IPS DF 6.9 (cell line): ENCODE data around the gene MAPK10.

Experiments used
- DNase-seq: peaks from one replicate; pipeline ENCODE4 v3.0.0-alpha.2; 2013; ENCODE audit warnings: low read depth, low spot score
- H3K27ac ChIP-seq: one replicate; pipeline ENCODE4 v1.5.1; 2013; ENCODE audit warnings: low read length, control low read depth
- H3K27me3 ChIP-seq: 2 replicates; pipeline ENCODE4 v1.6.1; 2013; ENCODE audit warnings: mild to moderate bottlenecking, low read length; ENCODE audit not compliant: control insufficient read depth, insufficient read depth
- H3K36me3 ChIP-seq: 2 replicates; pipeline ENCODE4 v1.6.1; 2013; ENCODE audit warnings: low read length; ENCODE audit not compliant: control insufficient read depth, insufficient read depth
- H3K4me1 ChIP-seq: 2 replicates; pipeline ENCODE4 v1.6.1; 2013; ENCODE audit warnings: low read length; ENCODE audit not compliant: control insufficient read depth, insufficient read depth
- H3K4me3 ChIP-seq: 2 replicates; pipeline ENCODE4 v1.5.1; 2013; ENCODE audit warnings: mild to moderate bottlenecking, low read length
- H3K9me3 ChIP-seq: 2 replicates; pipeline ENCODE4 v1.6.1; 2013; ENCODE audit warnings: low read length, inconsistent platforms; ENCODE audit not compliant: control insufficient read depth, insufficient read depth
- WGBS: extraction: QIAGEN DNeasy Blood & Tissue Kit; methylation state at CpG from one replicate; pipeline ENCODE4 v1.1.7; 2013; ENCODE audit warnings: mixed read lengths, missing lambda C conversion rate; ENCODE audit not compliant: insufficient read length, insufficient coverage; 5-methylcytosine and 5-hydroxymethylcytosine counted together

The MAPK10 gene

DNA sequence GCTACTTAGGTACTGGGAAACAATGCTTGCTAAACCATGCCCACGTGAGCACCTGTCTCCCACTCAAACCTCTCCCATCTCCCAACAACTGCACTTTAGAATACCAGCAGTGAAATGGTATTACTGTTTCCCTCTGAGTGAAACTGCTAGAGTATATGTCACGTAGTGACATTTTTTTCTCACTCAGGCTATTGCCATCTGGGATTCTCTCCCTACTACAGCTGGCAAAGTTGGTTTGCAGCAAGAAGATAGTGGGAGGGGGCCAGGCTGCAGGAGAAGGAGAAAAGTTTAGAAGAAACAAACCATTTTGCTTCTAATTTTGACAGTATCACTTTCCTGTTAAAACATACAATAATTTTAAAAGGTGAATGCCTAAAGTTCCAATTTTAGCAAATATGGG is 358.3 kb downstream of the MAPK10 start:
- H3K27me3 ChIP-seq = no peaks in the 10 kb centered on the region
- no peak for DNase-seq
- H3K4me1 ChIP-seq = no peaks in the 10 kb centered on the region
- no peaks in the 10 kb centered on the region for H3K9me3 ChIP-seq
- no peak overlapping the region for H3K27ac ChIP-seq
- no peaks in the 10 kb centered on the region for H3K36me3 ChIP-seq
- no peak overlapping the region for H3K4me3 ChIP-seq
- no CpG with 5 or more reads among the region's 2 CpGs for WGBS

- Histone ChIP-seq H3K4me3 (no peak overlapping the region), H3K27me3 (no peaks in the 10 kb centered on the region), H3K9me3 (no peaks in the 10 kb centered on the region), H3K36me3 (no peaks in the 10 kb centered on the region), H3K4me1 (no peaks in the 10 kb centered on the region), H3K27ac (no peak overlapping the region)
- no CpG with 5 or more reads among the region's 6 CpGs for WGBS
- DNase-seq = no peak
Observed at GRCh38 chr4:85995361-85995760, 364.5 kb downstream of the MAPK10 start.

DNA sequence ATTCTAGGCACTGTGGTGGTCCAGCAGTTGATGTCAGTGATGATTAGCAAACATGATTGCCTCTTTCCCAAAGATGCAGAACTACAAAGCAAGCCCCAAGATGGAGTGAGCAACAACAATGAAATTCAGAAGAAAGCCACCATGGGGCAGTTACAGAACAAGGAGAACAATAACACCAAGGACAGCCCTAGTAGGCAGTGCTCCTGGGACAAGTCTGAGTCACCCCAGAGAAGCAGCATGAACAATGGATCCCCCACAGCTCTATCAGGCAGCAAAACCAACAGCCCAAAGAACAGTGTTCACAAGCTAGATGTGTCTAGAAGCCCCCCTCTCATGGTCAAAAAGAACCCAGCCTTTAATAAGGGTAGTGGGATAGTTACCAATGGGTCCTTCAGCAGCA is 365.3 kb downstream of the MAPK10 start:
- no peak for DNase-seq
- Histone ChIP-seq H3K27me3 (no peaks in the 10 kb centered on the region), H3K27ac (no peak overlapping the region), H3K4me1 (no peaks in the 10 kb centered on the region), H3K36me3 (no peaks in the 10 kb centered on the region), H3K4me3 (no peak overlapping the region), H3K9me3 (no peaks in the 10 kb centered on the region)

DNA sequence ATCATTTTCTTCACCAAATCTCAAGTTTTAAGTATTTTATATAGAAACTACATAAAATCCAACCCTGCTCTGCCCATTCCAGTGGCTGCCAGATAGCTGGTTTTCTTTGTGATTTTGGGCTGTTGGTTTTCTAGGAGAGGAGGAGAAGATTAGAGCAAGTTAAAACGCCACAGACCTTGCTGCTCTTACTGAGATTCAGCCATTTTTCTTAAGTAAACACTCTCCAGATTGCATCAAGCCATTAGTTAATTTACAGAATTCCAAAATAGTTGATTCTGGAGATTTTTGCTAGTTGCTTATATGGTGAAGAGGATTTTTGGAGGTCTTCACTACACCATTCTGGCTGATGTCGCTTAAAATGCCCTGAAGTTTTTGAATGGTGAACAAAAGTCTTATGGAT is 366.2 kb downstream of the MAPK10 start:
- Histone ChIP-seq H3K27me3 (no peaks in the 10 kb centered on the region), H3K4me3 (no peak overlapping the region), H3K27ac (no peak overlapping the region), H3K36me3 (no peaks in the 10 kb centered on the region), H3K4me1 (no peaks in the 10 kb centered on the region), H3K9me3 (no peaks in the 10 kb centered on the region)
- no peak for DNase-seq
- WGBS = no CpG with 5 or more reads among the region's 2 CpGs

GRCh38 chr4:85986266-85986665 is 373.6 kb downstream of the MAPK10 start:
- H3K9me3 ChIP-seq = no peaks in the 10 kb centered on the region
- no peak overlapping the region for H3K27ac ChIP-seq
- DNase-seq = no peak
- H3K27me3 ChIP-seq = no peaks in the 10 kb centered on the region
- no CpG with 5 or more reads among the region's 1 CpG for WGBS
- no peaks in the 10 kb centered on the region for H3K36me3 ChIP-seq
- H3K4me1 ChIP-seq = no peaks in the 10 kb centered on the region
- H3K4me3 ChIP-seq = no peak overlapping the region

- no peak for DNase-seq
- no CpG with 5 or more reads among the region's 3 CpGs for WGBS
- no peak overlapping the region for H3K27ac ChIP-seq
- H3K36me3 ChIP-seq = no peaks in the 10 kb centered on the region
- H3K27me3 ChIP-seq = no peaks in the 10 kb centered on the region
- no peak overlapping the region for H3K4me3 ChIP-seq
- H3K4me1 ChIP-seq = no peaks in the 10 kb centered on the region
- no peaks in the 10 kb centered on the region for H3K9me3 ChIP-seq
Observed at GRCh38 chr4:85979276-85979675, 380.6 kb downstream of the MAPK10 start.

DNA sequence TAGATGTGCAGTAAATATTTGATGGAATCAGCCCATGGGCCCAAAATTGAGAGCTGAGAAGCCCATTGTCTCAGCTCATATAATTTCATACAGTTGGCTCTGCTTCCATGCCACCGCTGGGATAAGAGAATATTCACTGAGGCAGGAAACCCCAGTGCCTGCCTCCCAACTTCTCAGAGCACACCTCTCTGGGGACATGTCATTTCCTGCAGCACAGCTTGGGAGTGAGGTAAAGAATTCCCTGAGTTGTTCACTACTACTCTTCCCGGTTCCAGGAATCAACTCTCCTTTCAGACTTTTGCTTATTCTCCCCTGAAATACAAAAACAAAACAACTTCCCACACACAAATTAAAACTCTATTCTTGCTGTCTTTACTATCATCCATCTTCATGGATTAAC is 389.3 kb downstream of the MAPK10 start:
- Histone ChIP-seq H3K4me3 (no peak overlapping the region), H3K27ac (no peak overlapping the region), H3K9me3 (no peaks in the 10 kb centered on the region), H3K4me1 (no peaks in the 10 kb centered on the region), H3K27me3 (no peaks in the 10 kb centered on the region), H3K36me3 (no peaks in the 10 kb centered on the region)
- no peak for DNase-seq
- no CpG with 5 or more reads among the region's 2 CpGs for WGBS

- no peaks in the 10 kb centered on the region for H3K36me3 ChIP-seq
- DNase-seq = no peak
- no peak overlapping the region for H3K4me3 ChIP-seq
- H3K27ac ChIP-seq = no peak overlapping the region
- H3K27me3 ChIP-seq = no peaks in the 10 kb centered on the region
- no peaks in the 10 kb centered on the region for H3K4me1 ChIP-seq
- no peaks in the 10 kb centered on the region for H3K9me3 ChIP-seq
- no CpG with 5 or more reads among the region's 3 CpGs for WGBS
Observed at GRCh38 chr4:85968945-85969819, 390.7 kb downstream of the MAPK10 start.

DNA sequence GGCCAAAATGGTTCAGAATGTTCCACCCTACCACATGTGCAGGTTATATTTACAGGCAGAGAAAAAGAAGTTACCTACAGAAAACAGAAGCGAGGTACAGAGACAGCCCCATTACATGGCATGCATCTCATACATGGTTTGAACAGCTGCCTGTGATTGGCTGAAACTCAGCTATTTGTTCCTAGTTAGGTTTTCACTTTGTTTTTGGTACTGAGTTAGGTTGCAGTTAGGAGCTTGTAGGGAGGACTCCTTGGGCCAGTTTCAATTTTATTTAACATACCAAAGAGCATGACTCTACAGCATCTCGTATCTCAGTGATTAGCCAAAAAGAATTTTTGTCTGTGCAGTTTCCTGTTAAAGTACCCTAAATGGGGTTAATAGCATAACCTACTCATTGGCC is 392.0 kb downstream of the MAPK10 start:
- no peaks in the 10 kb centered on the region for H3K27me3 ChIP-seq
- no peaks in the 10 kb centered on the region for H3K9me3 ChIP-seq
- H3K4me3 ChIP-seq = no peak overlapping the region
- H3K4me1 ChIP-seq = no peaks in the 10 kb centered on the region
- H3K27ac ChIP-seq = no peak overlapping the region
- H3K36me3 ChIP-seq = no peaks in the 10 kb centered on the region
- DNase-seq = no peak
- no CpG with 5 or more reads among the region's 2 CpGs for WGBS

DNA sequence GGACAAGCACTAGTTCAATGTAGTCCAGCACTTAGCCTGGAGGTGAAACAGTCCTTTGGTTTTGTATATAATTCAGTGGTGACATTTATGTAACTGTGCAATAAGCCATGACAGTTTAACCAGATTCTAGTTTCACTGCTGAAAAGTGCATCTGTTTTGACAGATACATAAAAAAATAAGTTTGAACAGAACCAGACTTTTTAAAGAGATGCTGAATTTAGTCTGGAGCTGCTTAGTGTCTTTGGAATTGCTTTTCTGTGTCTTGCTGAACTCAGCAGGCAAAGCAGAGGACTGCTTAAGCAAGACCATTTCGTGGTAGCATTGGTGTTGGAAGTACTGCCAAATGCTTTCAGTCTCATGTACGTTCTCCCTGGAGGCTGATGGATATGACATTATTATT is 393.5 kb downstream of the MAPK10 start:
- Histone ChIP-seq H3K27ac (no peak overlapping the region), H3K4me1 (no peaks in the 10 kb centered on the region), H3K36me3 (no peaks in the 10 kb centered on the region), H3K9me3 (no peaks in the 10 kb centered on the region), H3K27me3 (no peaks in the 10 kb centered on the region), H3K4me3 (no peak overlapping the region)
- DNase-seq = no peak
- WGBS = no CpG with 5 or more reads among the region's 2 CpGs

DNA sequence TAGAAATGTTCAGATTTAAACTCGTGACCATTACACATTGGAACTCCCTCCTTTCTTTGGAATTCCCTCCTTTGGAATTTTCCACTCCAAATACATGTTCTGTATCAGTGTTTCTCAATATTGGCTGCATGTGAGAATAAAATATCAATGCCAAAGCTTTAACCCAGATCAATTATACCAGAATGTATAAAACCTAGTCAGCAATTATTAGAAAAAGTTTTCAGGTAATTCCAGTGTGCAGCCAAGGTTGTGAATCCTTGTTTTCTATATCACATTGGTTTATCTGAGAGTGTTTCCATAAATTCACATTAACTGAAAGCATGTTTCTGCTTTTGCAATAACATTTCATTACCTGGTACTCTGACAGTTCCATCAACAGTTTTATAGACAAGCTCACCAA is 394.3 kb downstream of the MAPK10 start:
- no peak for DNase-seq
- H3K27ac ChIP-seq = no peak overlapping the region
- H3K27me3 ChIP-seq = no peaks in the 10 kb centered on the region
- H3K9me3 ChIP-seq = no peaks in the 10 kb centered on the region
- no CpG with 5 or more reads among the region's 1 CpG for WGBS
- H3K4me3 ChIP-seq = no peak overlapping the region
- H3K36me3 ChIP-seq = no peaks in the 10 kb centered on the region
- H3K4me1 ChIP-seq = no peaks in the 10 kb centered on the region
